GM23248 (cell line): ENCODE measurements around the gene LDHAL6B.

ENCODE experiments used
- EZH2 ChIP-seq: fragments of 200-600 bp; sonication (generic); IDR thresholded peaks from 2 replicates; pipeline ENCODE4 v1.6.1; 2018; ENCODE audit warnings: antibody characterized with exemption, mild to moderate bottlenecking; ENCODE audit not compliant: insufficient read depth, poor library complexity, severe bottlenecking
- EZH2phosphoT487 ChIP-seq: fragments of 200-600 bp; sonication (generic); IDR thresholded peaks from 2 replicates; pipeline ENCODE4 v1.6.1; 2018; ENCODE audit warnings: antibody characterized with exemption, moderate library complexity, mild to moderate bottlenecking, low read depth; ENCODE audit not compliant: insufficient read depth

DNA sequence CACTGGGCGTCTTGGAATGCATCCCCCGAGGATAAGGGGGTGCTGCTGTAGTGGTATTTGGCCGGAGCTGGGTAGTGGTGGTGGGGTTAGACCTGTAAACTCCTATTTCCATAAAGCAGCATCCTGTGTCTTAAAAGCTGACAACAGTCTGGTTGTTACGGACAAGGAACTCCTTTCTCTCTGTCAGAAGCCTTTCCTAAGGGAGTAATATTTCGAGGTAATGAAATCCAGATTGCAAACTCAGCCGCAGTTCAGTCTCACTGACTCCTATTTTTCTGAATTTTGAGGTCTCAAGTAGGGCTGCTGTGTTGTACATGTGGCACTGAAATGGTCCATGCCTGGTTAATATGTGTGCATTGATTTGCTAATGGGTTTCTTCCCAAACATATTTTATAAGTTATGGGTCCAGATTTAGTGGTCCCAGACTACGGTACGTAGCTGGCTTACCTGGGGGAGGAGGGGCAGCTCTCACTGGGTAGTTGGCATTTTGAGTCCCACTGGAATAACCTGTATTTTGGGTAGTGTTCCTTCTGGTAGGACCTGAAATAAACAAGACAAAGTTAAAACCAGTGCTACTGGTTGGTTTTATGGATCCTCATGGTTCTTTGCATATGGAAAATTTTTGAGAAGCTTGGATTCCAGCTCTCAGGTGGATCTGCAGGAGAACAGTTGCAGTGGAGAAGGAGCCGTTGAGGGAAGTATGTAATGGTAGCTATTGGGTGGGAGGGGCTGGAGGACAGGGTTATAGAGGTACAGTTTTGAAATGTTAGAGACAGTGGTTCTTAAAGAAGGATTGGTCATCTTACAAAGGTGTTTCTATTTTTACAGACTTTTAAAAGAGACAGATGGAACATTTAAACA, 48.6 kb upstream of the LDHAL6B start:
- TF ChIP-seq EZH2 (no peak), EZH2phosphoT487 (no peak)
